Measurements from ENCODE around the gene ERCC2.

DNA sequence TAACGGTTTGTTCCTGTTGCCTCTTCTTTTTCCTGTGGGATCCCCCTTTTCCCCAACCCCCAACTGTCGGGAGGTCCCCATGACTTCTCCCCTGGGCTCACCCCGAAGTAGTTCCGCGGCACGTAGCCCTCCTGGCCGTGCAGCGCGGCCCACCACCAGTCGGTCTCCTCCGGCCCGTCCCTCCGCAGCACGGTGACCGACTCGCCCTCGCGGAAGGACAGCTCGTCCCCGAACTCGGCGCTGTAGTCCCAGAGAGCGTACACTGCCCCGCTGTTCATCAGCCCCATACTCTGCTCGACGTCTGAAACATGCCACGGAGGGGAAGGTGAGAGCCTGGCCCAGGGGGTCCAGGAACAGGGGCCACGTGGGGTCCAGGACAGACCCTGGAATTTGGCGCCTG is 12.1 kb upstream of the ERCC2 start:
- TF ChIP-seq POLR2AphosphoS5 (IDR thresholded peaks at IDR 0.05): no peak
- TF ChIP-seq, protein P1, sequence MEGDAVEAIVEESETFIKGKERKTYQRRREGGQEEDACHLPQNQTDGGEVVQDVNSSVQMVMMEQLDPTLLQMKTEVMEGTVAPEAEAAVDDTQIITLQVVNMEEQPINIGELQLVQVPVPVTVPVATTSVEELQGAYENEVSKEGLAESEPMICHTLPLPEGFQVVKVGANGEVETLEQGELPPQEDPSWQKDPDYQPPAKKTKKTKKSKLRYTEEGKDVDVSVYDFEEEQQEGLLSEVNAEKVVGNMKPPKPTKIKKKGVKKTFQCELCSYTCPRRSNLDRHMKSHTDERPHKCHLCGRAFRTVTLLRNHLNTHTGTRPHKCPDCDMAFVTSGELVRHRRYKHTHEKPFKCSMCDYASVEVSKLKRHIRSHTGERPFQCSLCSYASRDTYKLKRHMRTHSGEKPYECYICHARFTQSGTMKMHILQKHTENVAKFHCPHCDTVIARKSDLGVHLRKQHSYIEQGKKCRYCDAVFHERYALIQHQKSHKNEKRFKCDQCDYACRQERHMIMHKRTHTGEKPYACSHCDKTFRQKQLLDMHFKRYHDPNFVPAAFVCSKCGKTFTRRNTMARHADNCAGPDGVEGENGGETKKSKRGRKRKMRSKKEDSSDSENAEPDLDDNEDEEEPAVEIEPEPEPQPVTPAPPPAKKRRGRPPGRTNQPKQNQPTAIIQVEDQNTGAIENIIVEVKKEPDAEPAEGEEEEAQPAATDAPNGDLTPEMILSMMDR (IDR thresholded peaks at IDR 0.05): no peak
- TF ChIP-seq POLR2A (IDR thresholded peaks at IDR 0.05): no peak
